HL-60 (cell line): ENCODE measurements around the gene MYB.

Source experiments
- DNase-seq, 2 experiments: peaks; one replicate each; pipeline ENCODE4 v3.0.0-alpha.2; 2010 to 2020; ENCODE audit warnings: low read depth in 1 of 2, low spot score in 1 of 2
- H3K27ac ChIP-seq: fragments of 250-450 bp; sonication (Bioruptor Pico); replicated peaks from 2 replicates; pipeline ENCODE4 v1.5.1; 2020; ENCODE audit warnings: mild to moderate bottlenecking, moderate library complexity
- H3K27me3 ChIP-seq: fragments of 250-450 bp; sonication (Bioruptor Pico); 2 replicates; pipeline ENCODE4 v1.5.1; 2021; ENCODE audit warnings: mild to moderate bottlenecking, moderate library complexity; ENCODE audit not compliant: insufficient read depth, poor library complexity, severe bottlenecking
- H3K4me3 ChIP-seq: replicated peaks from 2 replicates; pipeline ENCODE4 v1.5.1; 2011; ENCODE audit warnings: mild to moderate bottlenecking, control low read depth, low read length; ENCODE audit not compliant: insufficient read depth
- CTCF ChIP-seq: IDR thresholded peaks from one replicate; pipeline ENCODE4 v1.5.1; 2011; ENCODE audit warnings: low read length, control low read depth, inconsistent platforms; ENCODE audit not compliant: insufficient read depth
- GABPA ChIP-seq: IDR thresholded peaks from 2 replicates; pipeline ENCODE4 v1.6.1; 2012; ENCODE audit warnings: low read depth
- POLR2AphosphoS5 ChIP-seq: IDR thresholded peaks from 2 replicates; pipeline ENCODE4 v1.6.1; 2012; ENCODE audit warnings: low read depth
- SPI1 ChIP-seq: IDR thresholded peaks from 2 replicates; pipeline ENCODE4 v1.6.1; 2012; ENCODE audit warnings: low read depth, mild to moderate bottlenecking, borderline replicate concordance
- TF ChIP-seq, protein P1 (sequence below): IDR thresholded peaks from 2 replicates; pipeline ENCODE4 v1.6.1; 2012; ENCODE audit warnings: low read depth; ENCODE audit not compliant: insufficient replicate concordance

The MYB gene

DNA sequence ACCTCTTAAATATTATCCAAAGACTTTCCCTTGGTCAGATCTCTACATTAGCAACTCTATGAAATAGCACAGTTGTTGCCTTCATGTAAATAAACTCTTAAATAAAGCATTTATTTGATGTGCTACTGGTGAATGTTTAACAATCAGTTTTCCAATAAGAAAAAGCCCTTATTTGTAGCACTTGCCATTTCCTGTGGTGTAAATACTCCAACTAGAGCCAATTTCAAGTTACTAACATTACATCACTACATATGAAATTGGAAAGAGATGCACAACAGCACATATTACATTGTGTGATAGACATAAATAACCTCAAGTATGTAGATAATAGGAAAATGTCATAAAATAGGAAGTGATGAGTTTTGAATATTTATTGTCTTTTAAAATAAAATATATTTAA, 5.0 kb upstream of the MYB start:
- Histone ChIP-seq H3K4me3 (no peak overlapping the region), H3K27ac (peak overlapping the region; percentile 57; the same call in 1 of the 2 replicates)
- TF ChIP-seq, protein P1, sequence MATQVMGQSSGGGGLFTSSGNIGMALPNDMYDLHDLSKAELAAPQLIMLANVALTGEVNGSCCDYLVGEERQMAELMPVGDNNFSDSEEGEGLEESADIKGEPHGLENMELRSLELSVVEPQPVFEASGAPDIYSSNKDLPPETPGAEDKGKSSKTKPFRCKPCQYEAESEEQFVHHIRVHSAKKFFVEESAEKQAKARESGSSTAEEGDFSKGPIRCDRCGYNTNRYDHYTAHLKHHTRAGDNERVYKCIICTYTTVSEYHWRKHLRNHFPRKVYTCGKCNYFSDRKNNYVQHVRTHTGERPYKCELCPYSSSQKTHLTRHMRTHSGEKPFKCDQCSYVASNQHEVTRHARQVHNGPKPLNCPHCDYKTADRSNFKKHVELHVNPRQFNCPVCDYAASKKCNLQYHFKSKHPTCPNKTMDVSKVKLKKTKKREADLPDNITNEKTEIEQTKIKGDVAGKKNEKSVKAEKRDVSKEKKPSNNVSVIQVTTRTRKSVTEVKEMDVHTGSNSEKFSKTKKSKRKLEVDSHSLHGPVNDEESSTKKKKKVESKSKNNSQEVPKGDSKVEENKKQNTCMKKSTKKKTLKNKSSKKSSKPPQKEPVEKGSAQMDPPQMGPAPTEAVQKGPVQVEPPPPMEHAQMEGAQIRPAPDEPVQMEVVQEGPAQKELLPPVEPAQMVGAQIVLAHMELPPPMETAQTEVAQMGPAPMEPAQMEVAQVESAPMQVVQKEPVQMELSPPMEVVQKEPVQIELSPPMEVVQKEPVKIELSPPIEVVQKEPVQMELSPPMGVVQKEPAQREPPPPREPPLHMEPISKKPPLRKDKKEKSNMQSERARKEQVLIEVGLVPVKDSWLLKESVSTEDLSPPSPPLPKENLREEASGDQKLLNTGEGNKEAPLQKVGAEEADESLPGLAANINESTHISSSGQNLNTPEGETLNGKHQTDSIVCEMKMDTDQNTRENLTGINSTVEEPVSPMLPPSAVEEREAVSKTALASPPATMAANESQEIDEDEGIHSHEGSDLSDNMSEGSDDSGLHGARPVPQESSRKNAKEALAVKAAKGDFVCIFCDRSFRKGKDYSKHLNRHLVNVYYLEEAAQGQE, result no peak
- TF ChIP-seq GABPA (no peak), POLR2AphosphoS5 (no peak), CTCF (no peak), SPI1 (no peak)

GRCh38 chr6:135176464-135176863, 4.6 kb upstream of the MYB start:
- DNase-seq, result no peak
- TF ChIP-seq POLR2AphosphoS5, result no peak
- TF ChIP-seq, protein P1, result no peak
- TF ChIP-seq SPI1, result peak; percentile 92
- Histone ChIP-seq H3K27ac (peak overlapping the region; percentile 57), H3K27me3 (no peaks in the 10 kb centered on the region), H3K4me3 (no peak overlapping the region)

More for the DNA sequence above, 5.0 kb upstream of the MYB start:
- H3K27me3 ChIP-seq, result no peaks in the 10 kb centered on the region
- DNase-seq, result no peak

DNA sequence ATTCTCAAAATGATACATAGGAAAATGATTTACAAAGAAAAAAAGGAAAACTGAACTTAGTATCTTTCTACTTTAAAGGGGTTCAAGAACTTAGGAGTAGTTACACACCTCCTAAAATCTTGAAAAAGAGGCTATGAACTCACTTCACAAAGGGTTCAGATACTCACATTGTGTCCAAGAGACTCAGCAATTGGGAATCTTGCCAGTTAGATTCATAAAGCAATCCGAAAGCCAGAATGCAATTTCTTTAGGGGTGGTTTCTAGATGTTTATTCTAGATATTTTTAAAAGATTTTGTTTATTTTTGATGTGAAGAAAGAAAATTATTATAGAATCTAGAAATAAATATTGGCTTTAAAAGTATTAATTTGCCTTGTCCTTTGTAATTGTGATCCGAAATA, 1.7 kb upstream of the MYB start:
- H3K27ac ChIP-seq, result peak overlapping the region; percentile 98
- H3K4me3 ChIP-seq, result no peak overlapping the region
- H3K27me3 ChIP-seq, result no peaks in the 10 kb centered on the region
- no peak for TF ChIP-seq POLR2AphosphoS5
- DNase-seq, result no peak

DNA sequence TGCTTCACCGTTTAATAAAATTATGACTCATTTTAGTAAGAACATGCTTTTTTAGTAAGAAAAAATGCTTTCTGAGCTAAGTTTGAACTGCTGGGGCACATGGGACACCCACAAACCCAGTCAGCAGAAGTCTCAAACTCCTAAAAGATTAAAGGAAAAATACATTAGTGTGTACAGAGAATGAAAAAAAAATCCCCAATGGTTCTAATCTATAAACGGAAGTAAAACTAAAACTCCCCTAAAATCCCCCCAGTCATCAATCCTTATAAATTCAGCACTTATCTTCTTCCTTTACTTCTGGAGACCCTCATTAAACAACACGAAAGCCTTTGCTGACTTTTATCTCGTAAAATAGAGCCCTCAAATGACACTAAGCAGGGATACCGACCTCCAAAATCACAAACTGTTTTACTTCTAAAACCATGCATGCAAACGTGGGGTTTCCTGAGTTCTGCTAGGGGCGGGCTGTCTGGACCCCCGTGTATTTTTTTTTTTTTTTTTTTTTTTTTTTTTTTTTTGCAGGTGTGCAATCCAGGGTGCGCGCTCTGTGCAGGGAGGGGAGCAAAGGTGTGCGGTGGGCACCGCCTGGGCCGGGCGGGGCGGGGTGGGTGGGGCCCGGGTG, 1.1 kb upstream of the MYB start:
- H3K4me3 ChIP-seq, result peak overlapping the region; percentile 51
- DNase-seq, result no peak
- H3K27me3 ChIP-seq, result no peaks in the 10 kb centered on the region

More for the DNA sequence above, 1.1 kb upstream of the MYB start:
- H3K27ac ChIP-seq, result peak overlapping the region; percentile 98
- TF ChIP-seq, protein P1, result no peak
- TF ChIP-seq POLR2AphosphoS5 (no peak), SPI1 (no peak), CTCF (no peak), GABPA (no peak)
